ENCODE results near the gene METTL21C.

The METTL21C gene

DNA sequence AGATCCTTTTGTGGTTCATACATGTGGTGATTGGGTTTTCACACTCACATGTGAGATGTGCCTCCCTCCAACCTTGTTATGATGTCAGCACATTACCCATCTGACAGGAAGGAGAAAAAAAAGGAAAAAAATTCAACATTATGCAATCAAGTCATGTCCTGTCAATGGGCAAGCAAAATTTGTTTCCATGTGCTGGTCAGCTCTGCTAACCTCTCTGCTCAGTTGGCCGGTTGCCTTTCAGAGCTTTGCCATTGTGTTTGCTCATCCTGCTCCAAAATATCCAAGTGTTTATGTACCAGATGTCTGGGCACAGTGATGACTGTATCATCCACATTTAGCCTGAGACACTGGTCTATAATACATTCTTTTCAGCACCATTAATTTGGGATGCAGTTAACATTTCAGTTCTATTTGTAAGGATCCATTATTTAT lies 27.0 kb upstream of the METTL21C start:
- no peaks in the 10 kb centered on the region for H3K4me1 ChIP-seq (ENCODE audit: insufficient read depth, low read length)
- no peak overlapping the region for H3K4me2 ChIP-seq (ENCODE audit: insufficient read depth, low read length)
- H3K9me3 ChIP-seq (ENCODE audit: insufficient read depth, low read length, severe bottlenecking): no peaks in the 10 kb centered on the region
- ATAC-seq (ENCODE audit: insufficient read depth, low read depth): no peak
- no peaks in the 10 kb centered on the region for H3K36me3 ChIP-seq (ENCODE audit: insufficient read depth, low read length)
- H2AFZ ChIP-seq (ENCODE audit: low read depth, low read length): no peak overlapping the region
- H3K27ac ChIP-seq (ENCODE audit: low read length): no peak overlapping the region
- DNase-seq: no peak
- no peak overlapping the region for H3K4me3 ChIP-seq (ENCODE audit: low read depth in 1 of 2, low read length in 2 of 2)
- H4K20me1 ChIP-seq (ENCODE audit: insufficient read depth, low read length): no peaks in the 10 kb centered on the region
- H3K79me2 ChIP-seq (ENCODE audit: insufficient read depth, low read length): no peaks in the 10 kb centered on the region
- TF ChIP-seq, protein P1, sequence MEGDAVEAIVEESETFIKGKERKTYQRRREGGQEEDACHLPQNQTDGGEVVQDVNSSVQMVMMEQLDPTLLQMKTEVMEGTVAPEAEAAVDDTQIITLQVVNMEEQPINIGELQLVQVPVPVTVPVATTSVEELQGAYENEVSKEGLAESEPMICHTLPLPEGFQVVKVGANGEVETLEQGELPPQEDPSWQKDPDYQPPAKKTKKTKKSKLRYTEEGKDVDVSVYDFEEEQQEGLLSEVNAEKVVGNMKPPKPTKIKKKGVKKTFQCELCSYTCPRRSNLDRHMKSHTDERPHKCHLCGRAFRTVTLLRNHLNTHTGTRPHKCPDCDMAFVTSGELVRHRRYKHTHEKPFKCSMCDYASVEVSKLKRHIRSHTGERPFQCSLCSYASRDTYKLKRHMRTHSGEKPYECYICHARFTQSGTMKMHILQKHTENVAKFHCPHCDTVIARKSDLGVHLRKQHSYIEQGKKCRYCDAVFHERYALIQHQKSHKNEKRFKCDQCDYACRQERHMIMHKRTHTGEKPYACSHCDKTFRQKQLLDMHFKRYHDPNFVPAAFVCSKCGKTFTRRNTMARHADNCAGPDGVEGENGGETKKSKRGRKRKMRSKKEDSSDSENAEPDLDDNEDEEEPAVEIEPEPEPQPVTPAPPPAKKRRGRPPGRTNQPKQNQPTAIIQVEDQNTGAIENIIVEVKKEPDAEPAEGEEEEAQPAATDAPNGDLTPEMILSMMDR (IDR thresholded peaks at IDR 0.05; ENCODE audit: borderline replicate concordance, extremely low read depth, low read length, poor library complexity, severe bottlenecking): no peak
- no peak for TF ChIP-seq EZH2 (IDR thresholded peaks at IDR 0.05; ENCODE audit: borderline replicate concordance, low read depth, low read length, severe bottlenecking)
- H3K9ac ChIP-seq (ENCODE audit: low read depth, low read length): no peak overlapping the region
- no peaks in the 10 kb centered on the region for H3K27me3 ChIP-seq (ENCODE audit: insufficient read depth, low read length, poor library complexity)

DNA sequence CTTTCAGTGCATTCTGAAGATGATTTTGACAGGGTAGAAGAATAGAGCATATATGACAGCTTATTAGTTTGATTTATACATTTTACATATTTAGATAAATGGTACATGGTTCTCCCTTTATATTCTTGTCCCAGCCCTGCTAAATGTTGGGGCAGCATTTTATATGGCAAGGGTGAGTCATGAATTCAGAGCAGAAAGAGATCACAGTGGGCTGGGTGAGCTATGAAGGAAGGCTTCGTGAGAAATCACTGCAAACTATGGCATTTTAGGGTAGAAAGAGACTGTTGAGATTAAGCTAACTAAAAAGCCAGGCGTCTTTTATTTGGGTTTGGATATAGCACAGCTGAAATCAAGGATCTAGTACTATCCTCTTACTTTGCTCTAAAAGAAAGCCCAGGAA lies 23.9 kb upstream of the METTL21C start:
- no peaks in the 10 kb centered on the region for H3K9me3 ChIP-seq (ENCODE audit: insufficient read depth, low read length, severe bottlenecking)
- H3K27me3 ChIP-seq (ENCODE audit: insufficient read depth, low read length, poor library complexity): no peaks in the 10 kb centered on the region
- H3K79me2 ChIP-seq (ENCODE audit: insufficient read depth, low read length): no peaks in the 10 kb centered on the region
- H3K27ac ChIP-seq (ENCODE audit: low read length): no peak overlapping the region
- H3K4me1 ChIP-seq (ENCODE audit: insufficient read depth, low read length): no peaks in the 10 kb centered on the region
- no peaks in the 10 kb centered on the region for H3K36me3 ChIP-seq (ENCODE audit: insufficient read depth, low read length)
- H4K20me1 ChIP-seq (ENCODE audit: insufficient read depth, low read length): no peaks in the 10 kb centered on the region
- no peak overlapping the region for H3K4me3 ChIP-seq (ENCODE audit: low read depth in 1 of 2, low read length in 2 of 2)
- H2AFZ ChIP-seq (ENCODE audit: low read depth, low read length): no peak overlapping the region
- H3K4me2 ChIP-seq (ENCODE audit: insufficient read depth, low read length): no peak overlapping the region
- no peak for DNase-seq
- TF ChIP-seq, protein P1 (IDR thresholded peaks at IDR 0.05; ENCODE audit: borderline replicate concordance, extremely low read depth, low read length, poor library complexity, severe bottlenecking): no peak
- TF ChIP-seq EZH2 (IDR thresholded peaks at IDR 0.05; ENCODE audit: borderline replicate concordance, low read depth, low read length, severe bottlenecking): no peak
- ATAC-seq (ENCODE audit: insufficient read depth, low read depth): no peak
- no peak overlapping the region for H3K9ac ChIP-seq (ENCODE audit: low read depth, low read length)

DNA sequence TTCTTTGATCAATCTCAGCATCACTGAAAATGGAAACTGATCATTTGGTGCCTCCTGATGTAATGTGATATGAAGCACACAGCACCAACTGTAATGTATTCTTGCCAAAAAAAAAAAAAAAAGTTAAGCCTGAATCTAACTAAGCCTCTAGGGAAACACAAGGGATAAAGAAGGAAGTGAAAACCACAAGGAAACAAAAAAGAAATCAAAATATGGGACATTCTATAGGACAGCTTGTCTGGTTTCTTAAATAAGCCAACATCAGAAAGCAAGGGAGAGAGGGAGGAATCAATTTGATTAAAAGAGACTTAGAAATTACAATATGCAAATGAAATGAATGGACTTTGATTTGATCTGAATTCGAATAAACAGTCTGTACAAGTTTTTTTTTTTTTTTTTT lies 20.6 kb upstream of the METTL21C start:
- Histone ChIP-seq H3K9me3 (ENCODE audit: insufficient read depth, low read length, severe bottlenecking) (no peaks in the 10 kb centered on the region), H3K4me3 (ENCODE audit: low read depth in 1 of 2, low read length in 2 of 2) (no peak overlapping the region), H3K4me1 (ENCODE audit: insufficient read depth, low read length) (no peaks in the 10 kb centered on the region), H3K27ac (ENCODE audit: low read length) (no peak overlapping the region), H3K27me3 (ENCODE audit: insufficient read depth, low read length, poor library complexity) (no peaks in the 10 kb centered on the region), H3K4me2 (ENCODE audit: insufficient read depth, low read length) (no peak overlapping the region), H3K9ac (ENCODE audit: low read depth, low read length) (no peak overlapping the region), H3K36me3 (ENCODE audit: insufficient read depth, low read length) (no peaks in the 10 kb centered on the region), H3K79me2 (ENCODE audit: insufficient read depth, low read length) (no peaks in the 10 kb centered on the region), H2AFZ (ENCODE audit: low read depth, low read length) (no peak overlapping the region), H4K20me1 (ENCODE audit: insufficient read depth, low read length) (no peaks in the 10 kb centered on the region)
- no peak for ATAC-seq (ENCODE audit: insufficient read depth, low read depth)
- TF ChIP-seq, protein P1 (IDR thresholded peaks at IDR 0.05; ENCODE audit: borderline replicate concordance, extremely low read depth, low read length, poor library complexity, severe bottlenecking): no peak
- no peak for TF ChIP-seq EZH2 (IDR thresholded peaks at IDR 0.05; ENCODE audit: borderline replicate concordance, low read depth, low read length, severe bottlenecking)
- DNase-seq: no peak

DNA sequence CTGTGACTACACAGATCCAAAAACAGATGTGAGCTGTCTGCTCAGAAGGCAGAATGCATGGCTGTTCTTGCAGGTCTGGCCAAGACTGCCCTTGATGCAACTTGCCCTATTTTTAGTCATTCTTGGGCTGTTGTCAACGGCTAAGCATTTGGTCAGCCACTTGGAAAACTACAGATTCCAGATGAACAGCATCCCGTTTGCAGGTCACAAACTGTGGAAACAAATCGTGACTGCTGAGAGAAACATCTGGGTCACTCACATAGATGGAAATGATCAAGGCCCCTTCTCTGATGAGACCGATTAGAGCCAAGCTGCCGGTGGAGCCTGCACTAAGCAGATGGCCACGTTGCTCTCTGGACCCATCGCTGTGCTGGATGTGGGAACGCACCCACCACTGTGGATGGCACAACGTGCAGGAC lies 15.4 kb upstream of the METTL21C start:
- H3K79me2 ChIP-seq (ENCODE audit: insufficient read depth, low read length): no peaks in the 10 kb centered on the region
- ATAC-seq (ENCODE audit: insufficient read depth, low read depth) (no peak), DNase-seq (no peak)
- H3K27ac ChIP-seq (ENCODE audit: low read length): no peak overlapping the region
- no peak overlapping the region for H3K4me3 ChIP-seq (ENCODE audit: low read depth in 1 of 2, low read length in 2 of 2)
- H3K4me1 ChIP-seq (ENCODE audit: insufficient read depth, low read length): no peaks in the 10 kb centered on the region
- no peak overlapping the region for H3K4me2 ChIP-seq (ENCODE audit: insufficient read depth, low read length)
- H3K36me3 ChIP-seq (ENCODE audit: insufficient read depth, low read length): no peaks in the 10 kb centered on the region
- H3K9ac ChIP-seq (ENCODE audit: low read depth, low read length): no peak overlapping the region
- no peak overlapping the region for H2AFZ ChIP-seq (ENCODE audit: low read depth, low read length)
- no peak for TF ChIP-seq EZH2 (IDR thresholded peaks at IDR 0.05; ENCODE audit: borderline replicate concordance, low read depth, low read length, severe bottlenecking)
- TF ChIP-seq, protein P1 (IDR thresholded peaks at IDR 0.05; ENCODE audit: borderline replicate concordance, extremely low read depth, low read length, poor library complexity, severe bottlenecking): no peak
- no peaks in the 10 kb centered on the region for H4K20me1 ChIP-seq (ENCODE audit: insufficient read depth, low read length)
- no peaks in the 10 kb centered on the region for H3K9me3 ChIP-seq (ENCODE audit: insufficient read depth, low read length, severe bottlenecking)
- peaks cover 5% of the 10 kb centered on the region for H3K27me3 ChIP-seq (ENCODE audit: insufficient read depth, low read length, poor library complexity)

All from DND-41 (cell line).